DOHH2 (cell line): Measurements from ENCODE around the gene ADGRG4.

Experiments used
- H3F3A ChIP-seq: fragments of 200-600 bp; sonication (generic), shearing (Covaris generic); 2 replicates; pipeline ENCODE4 v1.6.0; 2016; ENCODE audit warnings: antibody characterized with exemption, mild to moderate bottlenecking; ENCODE audit not compliant: control insufficient read depth, insufficient read depth
- H3K27ac ChIP-seq: fragments of 200-600 bp; sonication (generic); 2 replicates; pipeline ENCODE4 v1.5.1; 2014; ENCODE audit warnings: low read depth, mild to moderate bottlenecking, low read length, moderate library complexity
- H3K27me3 ChIP-seq: fragments of 200-600 bp; sonication (generic); 2 replicates; pipeline ENCODE4 v1.6.1; 2014; ENCODE audit warnings: mild to moderate bottlenecking, low read length, mixed read lengths; ENCODE audit not compliant: control insufficient read depth
- H3K36me3 ChIP-seq: fragments of 200-600 bp; sonication (generic); 2 replicates; pipeline ENCODE4 v1.6.1; 2014; ENCODE audit warnings: mild to moderate bottlenecking, low read length, moderate library complexity, mixed read lengths; ENCODE audit not compliant: control insufficient read depth
- H3K4me1 ChIP-seq: fragments of 200-600 bp; sonication (generic); 2 replicates; pipeline ENCODE4 v1.6.1; 2014; ENCODE audit warnings: mild to moderate bottlenecking, low read length, mixed read lengths; ENCODE audit not compliant: control insufficient read depth
- H3K4me2 ChIP-seq: fragments of 200-600 bp; sonication (generic); 2 replicates; pipeline ENCODE4 v1.6.0; 2014; ENCODE audit warnings: mild to moderate bottlenecking, low read length, moderate library complexity
- H3K4me3 ChIP-seq: fragments of 200-600 bp; sonication (generic); 2 replicates; pipeline ENCODE4 v1.5.1; 2014; ENCODE audit warnings: mild to moderate bottlenecking, low read length, mixed read lengths
- H3K79me2 ChIP-seq: fragments of 200-600 bp; sonication (generic); 2 replicates; pipeline ENCODE4 v1.6.1; 2014; ENCODE audit warnings: mild to moderate bottlenecking, low read length, mixed read lengths; ENCODE audit not compliant: control insufficient read depth
- H3K9me2 ChIP-seq: fragments of 200-600 bp; sonication (generic); replicated peaks from 2 replicates; pipeline ENCODE4 v1.6.1; 2014; ENCODE audit warnings: mild to moderate bottlenecking, low read length, mixed read lengths; ENCODE audit not compliant: control insufficient read depth
- H3K9me3 ChIP-seq: fragments of 200-600 bp; sonication (generic); 2 replicates; pipeline ENCODE4 v1.6.1; 2014; ENCODE audit warnings: antibody characterized with exemption, low read length, mixed read lengths; ENCODE audit not compliant: control insufficient read depth, insufficient read depth
- H4K20me1 ChIP-seq: fragments of 200-600 bp; sonication (generic); 2 replicates; pipeline ENCODE4 v1.6.0; 2014; ENCODE audit warnings: low read depth, mild to moderate bottlenecking, antibody characterized with exemption, low read length, moderate library complexity; ENCODE audit not compliant: control insufficient read depth, insufficient read depth
- EZH2phosphoT487 ChIP-seq: fragments of 200-600 bp; sonication (generic); IDR thresholded peaks from 2 replicates; pipeline ENCODE4 v1.6.1; 2017; ENCODE audit warnings: borderline replicate concordance, mild to moderate bottlenecking, antibody characterized with exemption, low read length, moderate library complexity, mixed read lengths
- TF ChIP-seq, protein P1 (sequence below): fragments of 200-600 bp; sonication (generic); IDR thresholded peaks from one replicate; pipeline ENCODE4 v1.5.1; 2014; ENCODE audit warnings: antibody characterized with exemption, mild to moderate bottlenecking, low read depth, low read length; ENCODE audit not compliant: poor library complexity, severe bottlenecking

ADGRG4 gene

DNA sequence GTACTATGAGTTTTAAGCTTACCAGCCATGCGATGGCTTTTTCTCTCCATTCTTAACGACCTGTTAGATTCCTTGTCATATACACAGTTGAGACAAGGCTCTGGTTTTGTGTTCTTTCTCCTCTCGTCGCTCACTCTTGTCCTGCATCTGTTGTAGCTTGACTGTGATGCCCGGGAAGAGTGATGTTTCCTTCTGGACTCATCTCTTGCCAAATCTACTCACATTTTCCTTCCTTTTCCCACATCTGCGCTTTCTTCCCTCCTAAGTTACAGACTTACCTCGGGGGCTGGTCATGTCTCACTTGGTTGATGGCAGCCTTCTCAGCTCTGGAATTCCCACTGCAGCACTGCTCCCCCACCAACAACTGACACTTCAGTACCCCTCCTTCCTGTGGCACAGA, 44.7 kb upstream of the ADGRG4 start:
- Histone ChIP-seq H3K27me3 (no peaks in the 10 kb centered on the region), H4K20me1 (no peaks in the 10 kb centered on the region), H3K79me2 (no peaks in the 10 kb centered on the region), H3K4me2 (no peak overlapping the region), H3K4me3 (no peak overlapping the region), H3K4me1 (peaks cover 8% of the 10 kb centered on the region; the same call in 1 of the 2 replicates), H3K36me3 (no peaks in the 10 kb centered on the region), H3K9me2 (no peaks in the 10 kb centered on the region), H3F3A (no peaks in the 10 kb centered on the region), H3K27ac (no peak overlapping the region), H3K9me3 (no peaks in the 10 kb centered on the region)
- TF ChIP-seq EZH2phosphoT487, result no peak
- TF ChIP-seq, protein P1, sequence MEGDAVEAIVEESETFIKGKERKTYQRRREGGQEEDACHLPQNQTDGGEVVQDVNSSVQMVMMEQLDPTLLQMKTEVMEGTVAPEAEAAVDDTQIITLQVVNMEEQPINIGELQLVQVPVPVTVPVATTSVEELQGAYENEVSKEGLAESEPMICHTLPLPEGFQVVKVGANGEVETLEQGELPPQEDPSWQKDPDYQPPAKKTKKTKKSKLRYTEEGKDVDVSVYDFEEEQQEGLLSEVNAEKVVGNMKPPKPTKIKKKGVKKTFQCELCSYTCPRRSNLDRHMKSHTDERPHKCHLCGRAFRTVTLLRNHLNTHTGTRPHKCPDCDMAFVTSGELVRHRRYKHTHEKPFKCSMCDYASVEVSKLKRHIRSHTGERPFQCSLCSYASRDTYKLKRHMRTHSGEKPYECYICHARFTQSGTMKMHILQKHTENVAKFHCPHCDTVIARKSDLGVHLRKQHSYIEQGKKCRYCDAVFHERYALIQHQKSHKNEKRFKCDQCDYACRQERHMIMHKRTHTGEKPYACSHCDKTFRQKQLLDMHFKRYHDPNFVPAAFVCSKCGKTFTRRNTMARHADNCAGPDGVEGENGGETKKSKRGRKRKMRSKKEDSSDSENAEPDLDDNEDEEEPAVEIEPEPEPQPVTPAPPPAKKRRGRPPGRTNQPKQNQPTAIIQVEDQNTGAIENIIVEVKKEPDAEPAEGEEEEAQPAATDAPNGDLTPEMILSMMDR, result no peak

DNA sequence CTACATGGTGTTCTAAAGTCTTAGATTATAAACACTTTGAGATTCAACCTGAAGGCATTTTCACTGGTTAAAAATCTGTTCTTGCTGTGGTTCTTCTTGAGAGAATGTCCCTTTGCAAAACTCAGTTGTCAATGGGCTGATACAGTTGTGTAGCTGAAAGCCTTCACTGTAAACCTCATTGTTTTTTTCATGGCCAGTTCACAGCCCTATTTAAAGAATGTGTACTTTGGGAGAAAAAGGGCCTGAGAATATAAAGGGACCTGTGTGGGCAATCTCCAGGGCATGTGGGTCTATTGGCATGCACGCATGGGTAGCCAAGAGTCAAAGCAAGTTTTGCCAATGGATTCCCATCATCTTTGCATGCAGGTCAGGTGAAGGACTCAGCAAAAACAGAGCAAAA, 41.8 kb upstream of the ADGRG4 start:
- no peak for TF ChIP-seq EZH2phosphoT487
- H3K9me3 ChIP-seq, result no peaks in the 10 kb centered on the region
- no peak overlapping the region for H3K27ac ChIP-seq

GRCh38 chrX:136259543-136259942, 41.2 kb upstream of the ADGRG4 start:
- H3F3A ChIP-seq, result no peaks in the 10 kb centered on the region

More for the DNA sequence above, 41.8 kb upstream of the ADGRG4 start:
- H3K9me2 ChIP-seq, result no peaks in the 10 kb centered on the region
- no peak overlapping the region for H3K4me2 ChIP-seq
- H3F3A ChIP-seq, result no peaks in the 10 kb centered on the region
- 0 out of 2 replicates have a peak, but pooled peaks cover 3% of the 10 kb centered on the region for H3K4me1 ChIP-seq
- H3K4me3 ChIP-seq, result no peak overlapping the region
- H3K27me3 ChIP-seq, result no peaks in the 10 kb centered on the region
- no peaks in the 10 kb centered on the region for H3K79me2 ChIP-seq
- no peaks in the 10 kb centered on the region for H3K36me3 ChIP-seq
- no peaks in the 10 kb centered on the region for H4K20me1 ChIP-seq

DNA sequence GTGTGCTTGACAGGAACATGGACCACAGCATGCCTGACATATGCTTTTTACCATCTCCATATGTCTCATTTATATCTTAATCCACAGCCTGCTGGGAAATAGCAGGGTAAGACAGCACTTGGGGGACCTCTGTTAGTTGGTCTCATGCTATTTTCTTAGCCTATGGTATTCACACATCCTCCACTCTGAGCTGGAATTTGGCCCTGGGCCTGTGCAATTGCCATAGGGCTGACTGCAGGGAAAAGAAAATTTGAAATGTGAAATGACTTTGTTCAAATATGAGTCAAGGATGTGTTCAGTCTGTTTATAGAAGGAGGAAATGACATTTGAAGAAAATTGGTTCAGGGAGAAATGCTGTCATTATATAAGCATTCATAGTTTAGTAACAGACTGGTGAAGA, 40.0 kb upstream of the ADGRG4 start:
- Histone ChIP-seq H3K4me1 (0 out of 2 replicates have a peak, but pooled peaks cover 3% of the 10 kb centered on the region), H3K4me2 (no peak overlapping the region), H3K9me3 (no peaks in the 10 kb centered on the region), H3K36me3 (no peaks in the 10 kb centered on the region), H4K20me1 (no peaks in the 10 kb centered on the region), H3K9me2 (no peaks in the 10 kb centered on the region), H3K79me2 (no peaks in the 10 kb centered on the region), H3F3A (no peaks in the 10 kb centered on the region), H3K4me3 (no peak overlapping the region), H3K27ac (no peak overlapping the region), H3K27me3 (no peaks in the 10 kb centered on the region)
- TF ChIP-seq EZH2phosphoT487, result no peak
- TF ChIP-seq, protein P1, result no peak

More at GRCh38 chrX:136259543-136259942, 41.2 kb upstream of the ADGRG4 start:
- H4K20me1 ChIP-seq, result no peaks in the 10 kb centered on the region
- H3K4me1 ChIP-seq, result 0 out of 2 replicates have a peak, but pooled peaks cover 3% of the 10 kb centered on the region
- no peaks in the 10 kb centered on the region for H3K79me2 ChIP-seq
- no peaks in the 10 kb centered on the region for H3K9me3 ChIP-seq
- no peaks in the 10 kb centered on the region for H3K27me3 ChIP-seq
- TF ChIP-seq EZH2phosphoT487, result no peak
- TF ChIP-seq, protein P1, result no peak
- H3K4me2 ChIP-seq, result no peak overlapping the region
- H3K36me3 ChIP-seq, result no peaks in the 10 kb centered on the region
- no peaks in the 10 kb centered on the region for H3K9me2 ChIP-seq
- H3K4me3 ChIP-seq, result no peak overlapping the region
- H3K27ac ChIP-seq, result no peak overlapping the region
